GM19240 (cell line): ENCODE results near the gene EDC3.
"Not testable (repeated sequence)": the region's sequence is repeated elsewhere in the genome, so short reads cannot be mapped to it uniquely, and the experiment has no call there.

Experiments
- DNase-seq: peaks from one replicate; pipeline ENCODE4 v3.0.0; 2011; ENCODE audit warnings: low spot score; ENCODE audit not compliant: insufficient read length

Gene EDC3

DNA sequence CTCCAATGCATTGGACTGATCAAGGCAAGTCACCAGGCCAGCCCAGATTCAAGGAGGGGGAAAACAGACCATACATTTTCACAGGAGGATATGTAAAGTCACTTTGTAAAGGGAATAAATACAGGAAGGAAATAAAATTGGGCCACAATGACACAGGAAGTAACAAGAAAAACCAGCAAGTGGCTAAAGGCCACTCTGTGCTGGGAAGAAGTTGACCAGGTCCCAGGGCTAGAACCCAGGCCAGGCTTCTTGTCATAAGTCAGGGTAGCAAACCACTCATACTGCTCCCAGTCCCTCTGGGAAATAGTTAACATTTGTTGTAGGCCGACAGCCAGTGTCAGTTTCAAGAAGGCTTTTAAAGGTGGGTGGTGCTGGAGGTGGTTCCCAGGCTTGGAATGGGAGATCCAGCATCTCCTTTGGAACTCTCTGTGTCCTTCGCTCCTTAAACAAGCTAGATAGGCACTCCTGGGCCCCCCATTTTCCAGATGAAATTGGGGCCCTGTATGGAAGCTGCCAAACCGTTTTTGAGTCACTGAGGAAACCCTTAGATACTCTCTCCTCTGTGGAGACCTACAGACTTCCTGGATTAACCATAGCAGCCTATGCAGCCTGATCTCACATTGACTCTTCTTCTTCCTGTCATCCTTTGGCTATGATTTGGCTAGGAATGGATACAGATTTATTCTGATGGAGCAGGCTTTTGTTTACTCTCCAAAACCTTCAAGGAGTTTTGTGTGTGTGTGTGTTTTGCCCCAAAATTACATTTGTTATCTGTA lies 14.7 kb upstream of the EDC3 start:
- DNase-seq: no peak

GRCh38 chr15:74709892-74710291 lies 14.1 kb upstream of the EDC3 start:
- no peak for DNase-seq

DNA sequence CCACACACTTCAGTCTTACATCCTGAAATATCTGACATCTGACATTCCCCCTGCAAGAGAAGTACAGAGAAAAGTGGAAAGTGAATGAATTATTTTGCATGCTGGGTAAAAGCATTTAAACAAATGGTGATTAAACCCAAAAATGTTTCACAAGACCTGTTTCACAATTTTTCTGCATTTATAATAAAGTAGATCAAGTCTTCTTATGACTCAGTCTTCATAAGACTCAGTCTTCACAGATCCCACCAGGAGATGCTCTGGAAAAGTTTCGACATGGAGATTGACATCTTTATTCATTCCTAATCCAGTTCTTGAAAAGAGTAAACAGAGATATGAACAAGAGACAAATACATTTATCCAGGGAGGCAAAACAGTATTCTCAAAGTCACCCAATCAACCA lies 13.2 kb upstream of the EDC3 start:
- DNase-seq: no peak

DNA sequence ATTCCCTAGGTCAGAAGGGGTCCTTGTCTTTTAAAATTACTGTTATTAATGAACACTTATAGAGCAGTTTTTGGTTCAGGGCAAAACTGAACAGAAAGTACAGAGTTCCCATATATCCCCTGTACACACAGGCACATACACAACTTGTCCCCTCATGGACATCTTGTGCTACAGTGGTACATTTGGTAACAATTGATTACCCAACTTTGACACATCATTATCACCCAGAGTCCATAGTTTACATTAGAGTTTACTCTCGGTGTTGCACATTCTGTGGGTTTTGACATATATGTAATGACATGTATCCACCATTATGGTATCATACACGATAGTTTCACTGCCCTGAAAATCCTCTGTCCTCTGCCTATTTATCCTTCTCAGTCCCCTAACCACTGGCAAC lies 984 bp upstream of the EDC3 start:
- DNase-seq: no peak

- no peak for DNase-seq
Measured at GRCh38 chr15:74696398-74696729, 540 bp upstream of the EDC3 start.

DNA sequence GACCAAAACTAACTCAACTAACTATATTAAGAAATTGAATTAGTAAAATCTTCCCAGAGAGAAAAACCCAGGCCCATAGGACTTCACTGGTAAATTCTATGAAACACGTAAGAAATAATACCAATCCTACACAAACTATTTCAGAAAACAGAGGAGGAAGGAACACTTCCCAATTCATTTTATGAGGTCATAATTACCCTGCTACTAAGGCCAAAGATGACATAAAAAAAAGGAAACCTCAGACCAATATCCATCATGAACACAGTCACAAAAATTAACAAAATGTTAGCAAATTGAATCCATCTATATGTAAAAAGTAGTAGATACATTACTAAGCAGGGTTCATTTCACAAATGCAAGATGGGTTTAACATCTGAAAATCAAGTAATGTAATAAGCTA lies 3.5 kb downstream of the EDC3 start:
- DNase-seq: no peak

GRCh38 chr15:74683758-74684157 lies 12.1 kb downstream of the EDC3 start:
- DNase-seq: no peak

GRCh38 chr15:74682954-74683353 lies 12.9 kb downstream of the EDC3 start:
- no peak for DNase-seq

DNA sequence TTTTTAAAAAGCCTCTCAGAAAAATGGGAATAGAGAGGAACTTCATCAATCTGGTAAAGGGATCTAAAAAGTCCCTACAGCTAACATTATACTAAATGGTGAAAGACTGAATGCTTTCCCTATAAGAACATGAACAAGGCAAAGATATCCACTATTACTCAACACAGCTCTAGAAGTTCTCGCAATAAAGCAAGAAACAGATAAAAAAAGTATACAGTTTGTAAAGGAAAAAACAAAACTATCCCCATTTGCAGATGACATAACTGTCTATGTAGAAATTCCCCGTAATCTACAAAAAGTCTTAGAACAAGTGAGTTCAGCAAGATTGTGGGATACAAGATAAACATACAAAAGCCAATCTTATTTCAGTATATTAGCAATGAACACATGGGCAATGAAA lies 15.4 kb downstream of the EDC3 start:
- no peak for DNase-seq

GRCh38 chr15:74676801-74677200 lies 19.0 kb downstream of the EDC3 start:
- no peak for DNase-seq

DNA sequence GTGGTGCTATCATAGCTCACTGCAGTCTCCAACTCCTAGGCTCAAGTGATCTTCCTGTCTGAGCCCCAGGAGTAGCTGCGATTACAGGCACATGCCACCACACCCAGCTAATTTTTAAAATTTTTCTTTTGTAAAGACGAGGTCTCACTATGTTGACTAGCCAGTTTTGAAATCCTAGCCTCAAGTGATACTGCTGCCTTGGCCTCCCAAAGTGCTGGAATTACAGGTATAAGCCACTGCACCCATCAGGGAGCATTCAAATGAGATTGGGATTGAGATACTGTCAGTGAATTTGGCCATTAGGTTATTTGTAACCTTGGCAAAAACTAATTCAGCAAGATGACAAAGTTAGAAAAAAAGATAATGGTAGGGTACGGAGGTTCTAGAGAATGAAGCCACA lies 21.7 kb downstream of the EDC3 start:
- DNase-seq: no peak

DNA sequence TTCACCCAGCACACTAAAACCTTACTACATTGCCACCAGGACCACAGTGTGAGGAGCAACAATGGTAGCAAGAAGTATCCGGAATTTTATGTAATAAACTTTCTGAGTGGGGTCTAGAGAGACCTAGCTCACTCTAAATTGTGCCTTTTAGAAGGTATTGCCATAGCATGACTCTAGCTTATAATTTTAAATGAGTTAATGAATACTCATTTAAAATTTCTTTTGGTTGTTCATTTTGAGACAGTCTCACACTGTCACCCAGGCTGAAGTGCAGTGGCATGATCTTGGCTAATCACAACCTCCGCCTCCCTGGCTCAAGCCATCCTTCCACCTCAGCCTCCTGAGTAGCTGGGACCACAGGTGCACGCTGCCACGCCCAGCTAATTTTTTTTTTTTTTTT lies 26.2 kb downstream of the EDC3 start:
- no peak for DNase-seq

- DNase-seq: no peak
Measured at GRCh38 chr15:74667975-74668374, 27.8 kb downstream of the EDC3 start.

DNA sequence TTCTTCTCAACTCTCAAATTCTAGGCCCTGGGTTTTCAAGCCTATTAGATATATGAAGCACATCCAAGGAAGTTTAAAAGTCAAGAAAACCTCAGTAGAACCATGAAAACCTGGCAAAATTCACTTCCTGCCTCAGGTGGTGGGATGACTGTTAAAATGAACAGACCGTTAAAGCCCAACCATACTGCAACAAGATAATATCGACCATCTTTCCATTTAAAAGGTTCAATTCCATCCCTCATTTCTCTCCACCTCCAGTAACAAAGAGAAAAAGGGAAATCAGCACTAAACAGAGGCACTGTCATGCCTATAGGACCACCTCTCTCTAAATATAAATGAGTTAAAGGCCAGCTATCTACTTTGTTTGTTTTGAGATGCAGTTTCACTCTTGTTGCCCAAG lies 31.2 kb downstream of the EDC3 start:
- no peak for DNase-seq

GRCh38 chr15:74664028-74664616 lies 31.7 kb downstream of the EDC3 start:
- no peak for DNase-seq

DNA sequence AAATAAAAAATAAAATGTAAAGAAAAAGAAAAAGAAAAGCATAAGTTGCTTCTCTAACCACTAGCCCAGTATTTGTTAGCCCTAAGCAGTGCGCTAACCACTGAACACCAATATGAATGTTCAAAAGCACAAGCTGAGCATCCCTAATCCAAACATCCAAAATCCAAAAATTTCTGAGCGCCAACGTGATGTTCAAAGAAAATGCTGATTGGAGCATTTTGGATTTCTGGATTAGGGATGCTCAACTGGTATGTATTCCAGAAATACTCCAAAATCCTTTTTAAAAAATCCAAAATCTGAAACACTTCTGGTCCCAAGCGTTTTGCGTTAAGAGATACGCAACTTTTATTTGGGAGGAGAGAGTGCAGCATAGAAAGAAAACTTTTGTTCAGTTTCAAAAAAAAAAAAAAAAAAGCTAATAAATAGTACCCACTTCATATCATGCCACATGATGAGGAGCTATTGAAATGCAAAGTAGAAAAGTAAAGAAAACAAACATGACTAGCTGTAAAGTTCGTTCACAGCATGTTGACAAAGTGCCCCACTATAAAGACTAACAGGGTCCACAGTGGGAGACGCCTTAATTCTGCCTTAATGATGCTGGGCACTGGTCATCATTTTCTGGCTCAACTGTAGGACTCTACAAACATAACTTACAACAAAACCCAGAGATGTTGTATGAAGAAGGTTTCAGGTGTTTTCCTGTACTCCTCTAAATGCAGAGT lies 32.4 kb downstream of the EDC3 start:
- DNase-seq: no peak

- no peak for DNase-seq
Measured at GRCh38 chr15:74662064-74662860, 33.6 kb downstream of the EDC3 start.

- DNase-seq: not testable (repeated sequence)
Measured at GRCh38 chr15:74661280-74661679, 34.5 kb downstream of the EDC3 start.

GRCh38 chr15:74657846-74658245 lies 38.0 kb downstream of the EDC3 start:
- no peak for DNase-seq

DNA sequence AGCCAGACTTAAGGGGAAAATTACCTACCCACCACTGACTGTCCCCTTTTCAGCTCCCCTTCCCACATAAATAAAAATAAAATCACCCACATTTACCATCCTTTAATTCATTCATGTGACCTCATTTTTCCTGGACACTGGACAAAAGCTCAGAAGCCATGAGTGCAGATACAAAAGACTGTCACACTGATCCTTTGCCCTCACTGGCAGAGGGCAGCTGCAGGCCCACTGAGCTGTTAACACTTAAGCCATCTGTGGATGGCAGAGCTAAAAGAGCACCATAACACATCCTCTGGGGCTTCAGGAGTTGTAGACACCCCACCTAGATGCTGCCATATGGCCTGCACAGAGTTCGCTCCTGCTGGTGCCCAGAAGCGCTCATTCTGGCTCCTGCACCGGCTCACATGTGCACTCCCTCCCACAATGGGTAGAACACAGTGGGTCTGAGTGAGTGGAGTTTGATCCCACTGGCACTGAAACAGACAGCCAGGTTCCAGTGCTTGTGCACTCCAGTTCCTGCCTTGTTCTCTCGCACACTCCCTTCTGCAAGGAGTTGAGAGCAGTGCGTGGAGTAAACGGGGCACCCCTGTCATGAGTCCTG lies 38.8 kb downstream of the EDC3 start:
- DNase-seq: no peak

DNA sequence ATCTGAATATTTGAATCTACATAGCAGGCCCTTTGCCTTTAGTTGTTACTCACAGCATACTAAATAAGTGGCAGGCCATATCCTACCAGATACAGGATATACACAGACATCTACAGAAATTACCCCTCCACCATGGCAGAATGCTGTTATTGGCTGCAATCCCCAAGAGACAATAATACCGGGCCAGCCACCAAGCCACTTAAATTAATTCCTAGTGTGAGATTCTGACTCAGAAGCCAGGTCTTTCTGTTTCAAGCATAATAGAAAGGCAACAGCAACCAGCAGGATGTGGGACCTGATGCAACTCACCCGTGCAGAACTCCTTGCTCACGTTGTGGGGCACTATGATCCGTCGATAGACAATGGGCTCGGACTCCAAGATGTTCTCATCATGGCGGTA lies 40.4 kb downstream of the EDC3 start:
- no peak for DNase-seq
